WTC11 (cell line): ENCODE results near the gene COL27A1. TPM values are rescaled to one million over a fixed set of nuclear protein-coding genes. Genes with fewer than 3 reads are reported as not detected.

ENCODE experiments used
- ATAC-seq: fragments of 200-7000 bp; cut with Tn5 transposase; 2 replicates; pipeline ENCODE4 v1.10.0; 2021; ENCODE audit warnings: mild to moderate bottlenecking, moderate library complexity
- CTCF ChIA-PET: fragments of 300-600 bp; sonication (Branson Sonifier 250); formaldehyde crosslinking; loops from one replicate; lab custom pipeline; 2021; ENCODE audit warnings: antibody characterized with exemption; lab: Charles Lee
- POLR2A ChIA-PET: fragments of 350-600 bp; sonication (Branson Sonifier 250); formaldehyde crosslinking; loops from one replicate; lab custom pipeline; 2021; ENCODE audit warnings: antibody characterized with exemption; lab: Charles Lee
- DNase-seq: peaks from one replicate; pipeline ENCODE4 v3.0.0; 2021; ENCODE audit warnings: low spot score
- H3K27ac Mint-ChIP-seq: 2 replicates; pipeline ENCODE4 v1.8.0; 2021; ENCODE audit warnings: mixed read lengths
- H3K27me3 Mint-ChIP-seq: 2 replicates; pipeline ENCODE4 v1.8.0; 2021; ENCODE audit warnings: low read depth, mild to moderate bottlenecking, moderate library complexity, mixed read lengths
- H3K36me3 Mint-ChIP-seq: 2 replicates; pipeline ENCODE4 v1.8.0; 2021; ENCODE audit warnings: mixed read lengths
- H3K4me1 Mint-ChIP-seq: 2 replicates; pipeline ENCODE4 v1.8.0; 2022; ENCODE audit warnings: mixed read lengths
- H3K4me3 Mint-ChIP-seq: 2 replicates; pipeline ENCODE4 v1.8.0; 2021; ENCODE audit warnings: mild to moderate bottlenecking, moderate library complexity, mixed read lengths
- H3K9me3 Mint-ChIP-seq: 2 replicates; pipeline ENCODE4 v1.8.0; 2021; ENCODE audit warnings: mixed read lengths
- AFF4 ChIP-seq: sonication (generic); formaldehyde crosslinking; IDR thresholded peaks from 2 replicates; pipeline ENCODE4 v1.8.1; 2023; ENCODE audit warnings: mild to moderate bottlenecking, missing genetic modification reagents, borderline replicate concordance
- AR ChIP-seq: fragments of 250-450 bp; sonication (Bioruptor Pico); IDR thresholded peaks from 2 replicates; pipeline ENCODE4 v1.9.0; 2021; ENCODE audit warnings: mild to moderate bottlenecking
- CTCF ChIP-seq: fragments of 200-600 bp; IDR thresholded peaks from 2 replicates; pipeline ENCODE4 v1.8.0; 2022; ENCODE audit warnings: antibody characterized with exemption
- HMGA2 ChIP-seq: fragments of 250-450 bp; sonication (Bioruptor Pico); IDR thresholded peaks from 2 replicates; pipeline ENCODE4 v1.4.0; 2021; ENCODE audit warnings: mild to moderate bottlenecking, moderate library complexity
- NR1H2 ChIP-seq: sonication (generic); formaldehyde crosslinking; IDR thresholded peaks from 2 replicates; pipeline ENCODE4 v1.9.0; 2021; ENCODE audit warnings: mild to moderate bottlenecking, moderate library complexity, missing genetic modification reagents
- NR3C1 ChIP-seq: sonication (generic); formaldehyde crosslinking; conservative IDR thresholded peaks from 2 replicates; pipeline ENCODE4 v1.8.1; 2023; ENCODE audit warnings: low read depth, mild to moderate bottlenecking, missing genetic modification reagents
- PREB ChIP-seq: sonication (generic); formaldehyde crosslinking; IDR thresholded peaks from 2 replicates; pipeline ENCODE4 v1.8.1; 2022; ENCODE audit warnings: mild to moderate bottlenecking, missing genetic modification reagents, moderate library complexity, borderline replicate concordance
- STAT6 ChIP-seq: sonication (generic); formaldehyde crosslinking; conservative IDR thresholded peaks from 2 replicates; pipeline ENCODE4 v1.8.1; 2023; ENCODE audit warnings: mild to moderate bottlenecking, low read depth, missing genetic modification reagents, moderate library complexity
- TCF7 ChIP-seq: sonication (generic); formaldehyde crosslinking; IDR thresholded peaks from 2 replicates; pipeline ENCODE4 v1.8.0; 2022; ENCODE audit warnings: mild to moderate bottlenecking, low read depth, missing genetic modification reagents, moderate library complexity
- TEAD4 ChIP-seq: sonication (generic); formaldehyde crosslinking; IDR thresholded peaks from 2 replicates; pipeline ENCODE4 v1.8.0; 2022; ENCODE audit warnings: mild to moderate bottlenecking, missing genetic modification reagents
- ZMAT4 ChIP-seq: fragments of 250-450 bp; sonication (Bioruptor Pico); IDR thresholded peaks from 2 replicates; pipeline ENCODE4 v1.9.0; 2021; ENCODE audit warnings: mild to moderate bottlenecking
- ZNF121 ChIP-seq: sonication (generic); formaldehyde crosslinking; IDR thresholded peaks from 2 replicates; pipeline ENCODE4 v1.8.0; 2023; ENCODE audit warnings: missing genetic modification reagents
- ZNF138 ChIP-seq: sonication (generic); formaldehyde crosslinking; conservative IDR thresholded peaks from 2 replicates; pipeline ENCODE4 v1.8.1; 2022; ENCODE audit warnings: mild to moderate bottlenecking, moderate library complexity, missing genetic modification reagents
- ZNF232 ChIP-seq: sonication (generic); formaldehyde crosslinking; IDR thresholded peaks from 2 replicates; pipeline ENCODE4 v1.8.0; 2022; ENCODE audit warnings: mild to moderate bottlenecking, missing genetic modification reagents
- ZNF416 ChIP-seq: fragments of 250-450 bp; sonication (Bioruptor Pico); IDR thresholded peaks from 2 replicates; pipeline ENCODE4 v1.9.0; 2021; ENCODE audit warnings: mild to moderate bottlenecking, inconsistent platforms
- ZNF532 ChIP-seq: fragments of 250-450 bp; sonication (Bioruptor Pico); IDR thresholded peaks from 2 replicates; pipeline ENCODE4 v1.9.0; 2021; ENCODE audit warnings: mild to moderate bottlenecking, borderline replicate concordance
- total RNA-seq: library from RNA; stranded (reverse); gene quantifications from 3 replicates; pipeline ENCODE4 v1.2.3, GENCODE V29; 2021

The COL27A1 gene
- total RNA-seq, 1 experiment from 2014 or later: 47.5 TPM

- TF ChIP-seq CTCF: no peak
- TF ChIP-seq, all 79 proteins: peak for 0
Observed at GRCh38 chr9:114242837-114243236, 87.5 kb downstream of the COL27A1 start (continued).

- Mint-ChIP-seq H3K27ac (no peak overlapping the region), H3K4me1 (peaks cover 9% of the 10 kb centered on the region), H3K4me3 (no peak overlapping the region), H3K36me3 (peaks cover 10% of the 10 kb centered on the region), H3K9me3 (no peaks in the 10 kb centered on the region), H3K27me3 (no peaks in the 10 kb centered on the region)
- ChIA-PET CTCF (interaction anchor here (1.3 to 2.7 kb wide), 2 partner anchors 47 to 135 kb away, joined by 3 to 13 read pairs; no protein-coding TSS in a partner anchor), POLR2A (no interaction called here)
- TF ChIP-seq AR (no peak), HMGA2 (CRISPR knock-in tag) (no peak), PREB (no peak), TCF7 (CRISPR knock-in tag) (no peak), TEAD4 (CRISPR knock-in tag) (no peak)
- no peak for ATAC-seq
- no peak for DNase-seq
Observed at GRCh38 chr9:114243240-114243639, 87.9 kb downstream of the COL27A1 start.

GRCh38 chr9:114244570-114244969 is 89.2 kb downstream of the COL27A1 start:
- no peaks in the 10 kb centered on the region for H3K9me3 Mint-ChIP-seq
- H3K27me3 Mint-ChIP-seq: no peaks in the 10 kb centered on the region
- POLR2A ChIA-PET: no interaction called here
- no peak for DNase-seq
- H3K27ac Mint-ChIP-seq: no peak overlapping the region
- ATAC-seq: no peak
- peaks cover 9% of the 10 kb centered on the region for H3K4me1 Mint-ChIP-seq
- H3K4me3 Mint-ChIP-seq: no peak overlapping the region
- CTCF ChIA-PET: interaction anchor here (1.1 to 2.7 kb wide), 2 partner anchors 20 to 137 kb away, joined by 3 to 13 read pairs; no protein-coding TSS in a partner anchor
- peaks cover 10% of the 10 kb centered on the region for H3K36me3 Mint-ChIP-seq
- TF ChIP-seq ZMAT4 (CRISPR knock-in tag): no peak
- TF ChIP-seq ZNF416 (CRISPR knock-in tag): no peak
- TF ChIP-seq ZNF121: no peak
- no peak for TF ChIP-seq ZNF138 (CRISPR knock-in tag)
- no peak for TF ChIP-seq ZNF232 (CRISPR knock-in tag)
- no peak for TF ChIP-seq NR1H2 (CRISPR knock-in tag)
- no peak for TF ChIP-seq NR3C1 (CRISPR knock-in tag)
- no peak for TF ChIP-seq AFF4 (CRISPR knock-in tag)
- no peak for TF ChIP-seq ZNF532 (CRISPR knock-in tag)
- TF ChIP-seq STAT6 (CRISPR knock-in tag): no peak
